HUDEP-2 (cell line): ENCODE data around the gene SUPT6H.
A peak's percentile ranks its signal among the peaks of the same experiment; 100 is the strongest.

Experiments used
- DNase-seq, 76 experiments: peaks; one replicate each; lab custom pipeline; 2025; ENCODE audit not compliant: unreplicated experiment in 76 of 76; lab: John Stamatoyannopoulos, UW

SUPT6H gene

GRCh38 chr17:28717578-28718332 lies 55.8 kb downstream of the SUPT6H start, which contains the start of gene RAB34:
Gene RAB34 (minus strand): TSS chr17:28717868. CDS start chr17:28717266, 602 bp downstream.
- no peak for DNase-seq

- no peak for DNase-seq
These were observed 56.5 kb downstream of the SUPT6H start for GRCh38 chr17:28718333-28719020.

- peak in 4 of 76 experiments; percentile 43 to 68 (median 56) for DNase-seq
These were observed 57.0 kb downstream of the SUPT6H start for GRCh38 chr17:28719021-28719433.

- DNase-seq, result peak in 13 of 76 experiments; percentile 11 to 59 (median 24)
These were observed 58.4 kb downstream of the SUPT6H start for GRCh38 chr17:28720247-28720996.

- DNase-seq, result peak in 1 of 76 experiments; percentile 27
These were observed 59.0 kb downstream of the SUPT6H start for GRCh38 chr17:28720997-28721329.

GRCh38 chr17:28722417-28723158 lies 60.6 kb downstream of the SUPT6H start:
- DNase-seq, result no peak

GRCh38 chr17:28723159-28723835 lies 61.3 kb downstream of the SUPT6H start:
- DNase-seq, result no peak

GRCh38 chr17:28723836-28724499 lies 62.0 kb downstream of the SUPT6H start:
- peak in 1 of 76 experiments; percentile 36 for DNase-seq

- peak in 7 of 76 experiments; percentile 2 to 52 (median 18) for DNase-seq
These were observed 62.6 kb downstream of the SUPT6H start for GRCh38 chr17:28724500-28725165.

- DNase-seq, result peak in 41 of 76 experiments; percentile 17 to 89 (median 49)
These were observed 63.2 kb downstream of the SUPT6H start for GRCh38 chr17:28725166-28725659.

- peak in 55 of 76 experiments; percentile 22 to 85 (median 59) for DNase-seq
These were observed 63.7 kb downstream of the SUPT6H start for GRCh38 chr17:28725660-28726225.

GRCh38 chr17:28726226-28726626 lies 64.2 kb downstream of the SUPT6H start, which contains the start of gene TLCD1:
Gene TLCD1 (minus strand): TSS chr17:28726233. CDS start chr17:28726097, 136 bp downstream.
- DNase-seq, result peak in 69 of 76 experiments; percentile 3 to 90 (median 67)

GRCh38 chr17:28726627-28727491 lies 64.9 kb downstream of the SUPT6H start:
- peak in 74 of 76 experiments; percentile 40 to 93 (median 87) for DNase-seq

GRCh38 chr17:28728364-28729200 lies 66.6 kb downstream of the SUPT6H start, which contains the start of gene NEK8:
Gene NEK8 (plus strand): TSS chr17:28728788. CDS start chr17:28728814, 26 bp downstream.
- DNase-seq, result peak; percentile 17 to 97 (median 92)

- DNase-seq, result no peak
These were observed 67.9 kb downstream of the SUPT6H start for GRCh38 chr17:28729950-28730330.

GRCh38 chr17:28733346-28733745 lies 71.3 kb downstream of the SUPT6H start:
- no peak for DNase-seq
